GM19452 (cell line): ENCODE measurements around the gene CFAP299.
"Not testable (repeated sequence)": the region's sequence is repeated elsewhere in the genome, so short reads cannot be mapped to it uniquely, and the experiment has no call there.

Experiments
- ATAC-seq: cut with Tn5 transposase; IDR thresholded peaks from one replicate; pipeline ENCODE4 v1.9.1; 2021; ENCODE audit not compliant: unreplicated experiment

CFAP299 gene

GRCh38 chr4:80335554-80336358, at the start of gene CFAP299:
Gene CFAP299 (plus strand): TSS chr4:80335730.
- peak; percentile 99 for ATAC-seq

- ATAC-seq = no peak
Observed at GRCh38 chr4:80286451-80286850, 49.1 kb upstream of the CFAP299 start.

DNA sequence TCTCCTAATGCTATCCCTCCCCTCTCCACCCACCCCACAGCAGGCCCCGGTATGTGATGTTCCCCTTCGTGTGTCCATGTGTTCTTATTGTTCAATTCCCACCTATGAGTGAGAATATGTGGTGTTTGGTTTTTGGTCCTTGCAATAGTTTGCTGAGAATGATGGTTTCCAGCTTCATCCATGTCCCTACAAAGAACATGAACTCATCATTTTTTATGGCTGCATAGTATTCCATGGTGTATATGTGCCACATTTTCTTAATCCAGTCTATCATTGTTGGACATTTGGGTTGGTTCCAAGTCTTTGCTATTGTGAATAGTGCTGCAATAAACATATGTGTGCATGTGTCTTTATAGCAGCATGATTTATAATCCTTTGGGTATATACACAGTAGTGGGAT, 44.9 kb upstream of the CFAP299 start:
- not testable (repeated sequence) for ATAC-seq

DNA sequence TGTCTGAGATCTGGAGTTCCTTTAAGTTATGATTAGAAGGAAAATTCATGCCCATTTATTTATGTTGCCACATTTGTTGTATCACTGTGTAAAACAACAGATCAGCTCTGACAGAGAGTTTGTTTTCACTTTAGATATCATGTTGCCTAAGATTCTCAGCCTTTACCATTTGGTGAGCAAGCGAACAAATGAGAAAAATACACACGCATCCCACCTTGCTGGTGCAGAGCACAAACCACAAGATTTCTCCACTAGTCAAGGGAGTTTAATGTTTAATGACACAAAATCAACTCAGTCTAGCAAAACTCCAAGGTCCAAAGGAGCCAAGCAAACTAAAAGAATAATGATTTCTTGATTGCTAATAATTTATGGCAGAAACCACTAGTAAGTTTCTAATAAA, 41.3 kb upstream of the CFAP299 start:
- no peak for ATAC-seq

DNA sequence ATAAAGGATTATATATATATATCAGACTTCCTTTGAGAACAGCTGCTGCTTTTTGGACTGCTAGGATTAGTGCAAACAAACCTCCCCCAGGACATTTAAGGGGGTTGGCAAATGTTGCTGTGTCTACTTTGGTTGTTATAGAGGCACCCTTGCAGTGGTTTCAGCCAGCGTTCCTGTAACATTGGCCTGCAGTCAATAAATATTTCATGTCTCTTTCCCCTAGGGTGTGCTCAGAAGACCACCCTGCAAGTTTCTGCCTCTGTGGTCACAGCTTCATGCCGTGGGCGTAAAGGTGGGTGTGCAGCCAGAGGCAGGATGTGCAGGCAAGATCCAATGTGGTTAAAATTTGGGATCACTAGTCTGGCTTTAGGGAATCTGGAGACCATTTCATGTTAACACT, 40.2 kb upstream of the CFAP299 start:
- no peak for ATAC-seq

DNA sequence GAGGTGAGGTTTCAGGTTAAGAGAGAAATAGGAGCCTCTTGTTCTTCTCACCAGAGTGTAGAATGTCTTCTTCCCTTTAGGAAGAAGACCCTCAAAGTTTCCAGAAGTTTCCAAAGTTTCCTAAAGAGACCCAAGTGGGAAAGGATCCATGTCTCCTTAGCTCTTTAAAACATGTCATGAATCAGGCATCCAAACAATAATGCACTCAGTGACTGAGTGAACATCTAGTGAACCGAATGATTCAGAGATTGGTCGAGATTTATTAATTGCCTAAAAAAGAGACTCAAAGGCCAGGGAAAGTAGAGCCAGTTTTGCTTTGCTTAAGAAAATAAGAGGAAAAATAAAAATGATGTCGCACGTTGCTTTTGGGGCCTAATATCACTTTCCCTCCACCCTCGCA, 39.7 kb upstream of the CFAP299 start:
- no peak for ATAC-seq

GRCh38 chr4:80301884-80302283, 33.6 kb upstream of the CFAP299 start:
- ATAC-seq = no peak

DNA sequence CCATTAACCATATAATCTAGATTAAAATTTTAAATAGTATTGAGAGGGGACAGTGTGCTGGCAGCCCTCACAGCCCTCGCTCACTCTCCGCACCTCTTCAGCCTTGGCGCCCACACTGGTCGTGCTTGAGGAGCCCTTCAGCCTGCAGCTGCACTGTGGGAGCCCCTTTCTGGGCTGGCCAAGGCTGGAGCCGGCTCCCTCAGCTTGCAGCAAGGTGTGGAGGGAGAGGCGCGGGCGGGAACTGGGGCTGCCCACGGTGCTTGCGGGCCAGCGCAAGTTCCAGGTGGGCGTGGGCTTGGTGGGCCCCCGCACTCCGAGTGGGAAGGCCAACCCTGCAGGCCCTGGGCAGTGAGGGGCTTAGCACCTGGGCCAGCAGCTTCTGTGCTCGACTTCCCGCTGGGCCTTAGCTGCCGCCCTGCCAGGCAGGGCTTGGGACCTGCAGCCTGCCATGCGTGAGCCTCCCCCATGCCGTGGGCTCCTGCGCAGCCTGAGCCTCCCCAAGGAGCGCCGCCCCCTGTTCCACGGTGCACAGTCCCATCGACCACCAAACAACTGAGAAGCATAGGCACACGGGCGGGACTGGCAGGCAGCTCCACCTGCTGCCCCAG, 32.8 kb upstream of the CFAP299 start:
- ATAC-seq = no peak

DNA sequence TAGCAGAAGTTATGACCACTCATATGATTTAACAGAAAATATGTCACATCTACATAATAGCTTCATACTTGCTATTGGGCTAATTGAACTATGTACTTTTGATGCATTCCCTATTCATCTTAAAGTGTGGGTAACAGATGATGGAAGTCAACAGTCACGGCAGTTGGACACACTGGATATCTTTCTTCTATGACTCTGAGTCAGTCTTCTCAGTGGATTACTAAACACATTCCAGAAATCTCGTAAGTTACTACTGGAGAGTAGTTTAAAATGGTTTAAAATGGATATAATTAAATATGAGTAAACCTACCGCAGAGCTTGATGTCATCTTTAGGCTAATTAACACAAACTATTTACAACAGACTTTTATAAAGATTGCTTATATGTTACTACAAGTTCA, 30.1 kb upstream of the CFAP299 start:
- no peak for ATAC-seq

DNA sequence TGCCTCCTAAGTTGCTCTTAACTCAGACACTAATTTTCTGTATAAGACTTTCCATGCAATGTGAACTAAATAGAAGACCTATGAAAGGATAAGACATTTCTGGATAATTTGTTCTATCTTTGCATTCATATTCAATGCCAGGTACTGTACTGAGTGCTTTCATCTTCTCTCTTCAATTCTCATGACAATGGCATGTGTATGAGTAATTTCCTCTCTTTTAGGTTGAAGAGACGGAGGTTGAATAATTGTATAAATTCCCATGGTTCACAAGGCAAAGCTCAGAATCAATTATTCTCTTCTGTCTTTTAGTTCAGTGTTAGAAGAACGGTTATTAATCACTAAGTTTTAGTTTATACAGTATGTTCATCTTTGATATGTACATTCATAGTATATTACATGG, 29.3 kb upstream of the CFAP299 start:
- no peak for ATAC-seq

- ATAC-seq = no peak
Observed at GRCh38 chr4:80307183-80307735, 28.3 kb upstream of the CFAP299 start.

DNA sequence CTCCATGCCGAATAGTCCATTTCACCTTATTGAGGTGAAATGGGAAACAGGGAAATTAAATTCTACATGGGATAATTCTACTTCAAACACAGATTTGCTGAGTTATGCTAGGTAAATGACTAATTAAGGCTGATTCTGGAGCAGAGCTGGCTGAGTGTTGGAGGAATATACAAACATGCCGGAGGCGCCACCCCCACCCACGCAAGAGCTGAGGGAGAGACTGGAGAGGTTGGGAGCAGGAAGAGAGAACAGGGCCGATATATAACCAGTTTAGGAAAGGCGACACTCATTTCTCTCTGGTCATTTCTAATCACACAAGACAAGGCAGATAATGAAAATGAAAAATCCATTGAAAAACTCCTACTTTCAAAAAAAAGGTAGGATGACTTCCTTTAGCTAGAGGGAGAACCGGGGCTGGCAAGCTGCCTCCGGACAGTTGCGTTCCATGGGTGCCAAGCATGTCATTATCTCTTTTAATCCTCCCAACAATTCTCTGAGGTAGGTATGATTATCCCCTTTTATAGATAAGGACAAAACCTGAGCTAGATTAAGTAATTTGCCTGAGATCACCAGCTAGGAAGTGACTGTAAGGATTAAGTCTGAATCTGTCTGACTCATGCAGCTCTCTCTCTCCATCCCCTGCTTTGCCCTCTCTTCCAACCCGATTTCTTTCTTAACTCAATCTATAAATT, 27.6 kb upstream of the CFAP299 start:
- ATAC-seq = no peak

GRCh38 chr4:80308466-80308822, 27.1 kb upstream of the CFAP299 start:
- ATAC-seq = no peak

GRCh38 chr4:80309294-80310004, 26.1 kb upstream of the CFAP299 start:
- no peak for ATAC-seq

GRCh38 chr4:80311130-80311529, 24.4 kb upstream of the CFAP299 start:
- ATAC-seq = no peak

DNA sequence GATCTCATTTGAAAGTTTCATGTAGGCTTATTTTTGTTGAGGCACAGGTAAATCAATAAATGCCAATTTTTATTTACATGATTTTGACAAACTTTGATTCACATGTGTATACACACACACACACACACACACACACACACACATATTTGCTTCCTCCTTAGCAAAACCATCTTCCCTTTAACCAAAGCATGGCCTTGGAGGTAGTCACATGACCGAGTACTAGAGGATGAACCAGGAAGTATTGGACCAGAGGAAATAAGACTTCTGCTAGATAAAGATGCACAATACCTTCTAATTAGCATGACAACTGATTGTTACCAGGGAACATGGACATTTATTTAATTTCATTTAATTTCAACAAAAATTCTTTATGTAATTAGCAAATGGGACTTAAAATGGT, 23.4 kb upstream of the CFAP299 start:
- no peak for ATAC-seq

DNA sequence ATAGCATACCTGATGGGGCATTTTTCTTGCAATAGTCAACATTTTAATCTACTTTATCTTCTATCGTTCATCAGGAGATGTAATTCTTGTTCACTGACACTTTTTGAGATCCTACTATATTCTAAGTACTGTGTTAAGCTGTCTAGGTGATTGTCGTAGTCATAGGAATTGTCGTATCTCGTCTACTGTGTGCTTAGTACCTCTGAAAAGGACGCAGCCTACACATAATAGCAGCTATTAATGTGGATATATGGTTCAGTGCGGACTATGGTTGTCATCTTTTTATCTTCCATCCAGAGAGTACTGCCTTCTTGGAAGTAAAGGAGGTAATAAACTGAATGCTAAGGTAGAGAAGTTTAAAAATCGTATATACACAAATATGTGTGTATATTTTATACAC, 21.9 kb upstream of the CFAP299 start:
- ATAC-seq = no peak

GRCh38 chr4:80315848-80316247, 19.7 kb upstream of the CFAP299 start:
- not testable (repeated sequence) for ATAC-seq

DNA sequence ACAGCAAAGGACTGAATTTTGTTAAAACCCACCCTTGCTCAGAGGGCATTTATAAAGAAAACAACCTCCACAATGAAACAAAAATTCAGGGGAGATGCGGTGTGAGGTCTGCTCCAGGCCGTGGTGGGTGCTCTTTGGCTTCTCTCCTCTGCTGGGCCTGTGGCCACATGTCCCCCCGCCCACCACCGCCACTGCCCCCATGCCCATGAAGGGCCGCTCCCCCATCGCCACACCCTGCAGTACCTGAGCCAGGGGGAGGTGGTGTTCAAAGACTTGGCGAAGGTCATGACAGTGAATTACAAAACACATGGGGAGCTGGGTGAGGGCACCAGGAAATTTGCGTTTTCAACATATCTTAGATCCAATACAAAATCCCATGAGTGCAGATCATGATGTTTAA, 14.2 kb upstream of the CFAP299 start:
- ATAC-seq = no peak

DNA sequence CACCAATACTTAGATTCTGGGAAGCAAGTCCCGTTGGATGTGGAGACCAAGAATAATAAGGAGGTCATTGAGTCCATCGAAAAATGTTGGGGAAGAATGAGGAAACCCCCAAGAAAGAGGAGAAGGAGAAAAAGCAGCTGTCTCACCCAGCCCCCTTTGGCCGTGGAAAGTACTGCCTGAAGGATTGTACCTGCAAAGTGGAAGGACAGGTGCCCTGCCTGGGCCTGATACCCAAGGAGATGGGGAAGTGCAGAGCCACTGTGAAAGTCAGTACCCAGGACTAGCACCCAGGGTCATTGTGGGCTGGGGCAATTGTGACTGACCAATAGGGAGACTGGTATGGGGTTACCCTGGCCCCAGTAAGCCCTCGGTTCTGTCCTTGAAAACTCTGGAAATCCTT, 13.8 kb upstream of the CFAP299 start:
- ATAC-seq = no peak

- no peak for ATAC-seq
Observed at GRCh38 chr4:80322716-80323115, 12.8 kb upstream of the CFAP299 start.
